ENCODE measurements around the gene PRRX2. TPM values are rescaled to one million over a fixed set of nuclear protein-coding genes. Genes with fewer than 3 reads are reported as not detected.

The PRRX2 gene
- total and polyA plus RNA-seq, 12 donors = 0.15 to 14.2 (median 4.0) TPM

DNA sequence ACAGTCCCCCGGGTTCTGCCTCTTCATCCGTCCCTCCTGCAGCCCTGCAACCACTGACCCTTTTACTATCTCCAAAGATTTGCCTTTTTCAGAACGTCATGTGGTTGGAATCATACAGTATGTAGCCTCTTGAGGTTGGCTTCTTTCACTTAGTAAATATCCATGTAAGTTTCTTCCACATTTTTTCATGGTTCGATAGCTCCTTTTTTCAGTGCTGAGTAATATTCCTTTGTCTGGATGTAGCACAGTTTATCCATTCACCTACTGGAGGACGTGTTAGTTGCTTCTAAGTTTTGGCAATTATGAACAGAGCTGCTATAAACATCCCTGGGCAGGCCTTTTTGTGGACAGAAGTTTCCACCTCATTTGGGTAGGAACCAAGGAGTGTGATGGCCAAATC, 27.1 kb downstream of the PRRX2 start:
- no peak for DNase-seq
- Histone ChIP-seq H3K27me3 (no peaks in the 10 kb centered on the region), H3K36me3 (replicated peaks in 1 of 2) (no peaks in the 10 kb centered on the region), H3K4me3 (no peak overlapping the region), H3K27ac (no peak overlapping the region), H3K4me1 (replicated peaks in 1 of 2) (peaks cover 0 to 5% of the 10 kb centered on the region in 2 donors), H3K9me3 (replicated peaks in 1 of 3) (no peaks in the 10 kb centered on the region)
- intact Hi-C loops (cut with DNase I) = no loop called here
- TF ChIP-seq, protein P1, sequence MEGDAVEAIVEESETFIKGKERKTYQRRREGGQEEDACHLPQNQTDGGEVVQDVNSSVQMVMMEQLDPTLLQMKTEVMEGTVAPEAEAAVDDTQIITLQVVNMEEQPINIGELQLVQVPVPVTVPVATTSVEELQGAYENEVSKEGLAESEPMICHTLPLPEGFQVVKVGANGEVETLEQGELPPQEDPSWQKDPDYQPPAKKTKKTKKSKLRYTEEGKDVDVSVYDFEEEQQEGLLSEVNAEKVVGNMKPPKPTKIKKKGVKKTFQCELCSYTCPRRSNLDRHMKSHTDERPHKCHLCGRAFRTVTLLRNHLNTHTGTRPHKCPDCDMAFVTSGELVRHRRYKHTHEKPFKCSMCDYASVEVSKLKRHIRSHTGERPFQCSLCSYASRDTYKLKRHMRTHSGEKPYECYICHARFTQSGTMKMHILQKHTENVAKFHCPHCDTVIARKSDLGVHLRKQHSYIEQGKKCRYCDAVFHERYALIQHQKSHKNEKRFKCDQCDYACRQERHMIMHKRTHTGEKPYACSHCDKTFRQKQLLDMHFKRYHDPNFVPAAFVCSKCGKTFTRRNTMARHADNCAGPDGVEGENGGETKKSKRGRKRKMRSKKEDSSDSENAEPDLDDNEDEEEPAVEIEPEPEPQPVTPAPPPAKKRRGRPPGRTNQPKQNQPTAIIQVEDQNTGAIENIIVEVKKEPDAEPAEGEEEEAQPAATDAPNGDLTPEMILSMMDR (IDR thresholded peaks at IDR 0.05) = no peak
- TF ChIP-seq POLR2A (IDR thresholded peaks at IDR 0.05) = no peak
- 81 to 93% (median 88%) methylated on average over 5 of the region's 5 CpGs for WGBS, 4 donors

DNA sequence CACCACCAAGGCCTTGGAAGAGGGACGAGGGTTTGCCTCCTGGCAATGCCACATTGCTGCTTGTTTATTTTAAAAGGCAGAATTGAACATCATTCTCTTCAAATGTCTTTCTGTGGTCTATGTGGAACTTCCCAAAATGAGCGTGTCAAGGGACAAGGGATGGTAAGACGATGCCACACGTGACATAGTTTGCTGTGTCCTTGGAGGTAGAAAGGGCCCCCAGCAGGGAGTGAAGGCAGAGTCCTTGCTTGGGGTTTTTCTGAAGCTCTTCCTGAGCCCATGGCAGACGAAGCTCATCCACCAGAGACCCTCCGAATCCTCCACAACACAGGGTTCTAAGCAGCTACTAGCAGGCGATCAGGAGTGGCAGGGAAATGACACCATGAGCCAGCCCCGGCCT, 28.3 kb downstream of the PRRX2 start:
- DNase-seq = no peak
- 66 to 72% (median 70%) methylated on average over 6 to 8 of the region's 8 CpGs for WGBS, 4 donors
- intact Hi-C loops (cut with DNase I) = no loop called here
- Histone ChIP-seq H3K27ac (no peak overlapping the region), H3K36me3 (replicated peaks in 1 of 2) (no peaks in the 10 kb centered on the region), H3K4me3 (no peak overlapping the region), H3K27me3 (no peaks in the 10 kb centered on the region), H3K4me1 (replicated peaks in 1 of 2) (peaks cover 0 to 9% of the 10 kb centered on the region in 2 donors), H3K9me3 (replicated peaks in 1 of 3) (no peaks in the 10 kb centered on the region)
- no peak for TF ChIP-seq POLR2A (IDR thresholded peaks at IDR 0.05)
- TF ChIP-seq, protein P1 (IDR thresholded peaks at IDR 0.05) = no peak

DNA sequence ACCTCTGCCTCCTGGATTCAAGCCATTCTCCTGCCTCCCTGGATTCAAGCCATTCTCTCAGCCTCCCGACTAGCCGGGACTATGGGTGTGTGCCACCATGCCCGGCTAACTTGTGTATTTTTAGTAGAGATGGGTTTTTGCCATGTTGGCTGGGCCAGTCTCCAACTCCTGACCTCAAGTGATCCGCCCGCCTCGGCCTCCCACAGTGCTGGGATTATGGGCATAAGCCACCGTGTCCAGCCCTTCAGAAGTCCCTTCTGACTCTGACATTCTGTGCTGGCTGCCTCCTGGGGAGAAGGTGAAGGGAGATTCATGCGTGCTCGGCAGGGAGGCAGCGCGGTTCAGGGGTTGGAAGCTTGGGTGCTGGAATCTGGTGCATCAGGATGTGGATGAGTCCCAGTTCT, 28.8 kb downstream of the PRRX2 start:
- Histone ChIP-seq H3K27me3 (no peaks in the 10 kb centered on the region), H3K9me3 (replicated peaks in 1 of 3) (no peaks in the 10 kb centered on the region), H3K4me1 (replicated peaks in 1 of 2) (peaks cover 0 to 9% of the 10 kb centered on the region in 2 donors), H3K36me3 (replicated peaks in 1 of 2) (no peaks in the 10 kb centered on the region), H3K4me3 (no peak overlapping the region), H3K27ac (no peak overlapping the region)
- 59 to 74% (median 72%) methylated on average over 6 to 11 of the region's 11 CpGs for WGBS, 4 donors
- intact Hi-C loops (cut with DNase I) = no loop called here
- peak in 3 of 7 donors; percentile 10 to 27 (median 17) for DNase-seq
- TF ChIP-seq, protein P1 (IDR thresholded peaks at IDR 0.05) = no peak
- TF ChIP-seq POLR2A (IDR thresholded peaks at IDR 0.05) = no peak

DNA sequence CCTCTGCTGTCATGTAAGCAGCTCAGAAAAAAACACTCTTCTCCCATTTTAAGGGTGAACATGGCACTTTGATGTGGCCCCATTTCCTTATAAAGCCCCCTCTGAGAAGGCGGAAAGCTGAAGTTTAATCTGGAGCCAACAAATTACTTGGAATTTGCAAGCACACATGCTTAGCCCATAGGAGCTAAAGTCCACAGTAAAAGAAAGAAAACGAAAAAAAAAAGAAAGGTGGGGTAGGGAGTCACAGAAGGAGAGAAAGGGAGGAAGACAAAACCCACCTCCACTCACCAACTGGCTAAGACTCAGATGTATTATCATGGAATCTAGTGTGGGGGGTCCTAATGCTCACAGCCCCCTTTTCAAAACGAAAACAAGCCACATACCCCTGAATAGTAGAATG, 30.4 kb downstream of the PRRX2 start:
- H3K4me3 ChIP-seq = no peak overlapping the region
- 84 to 89% (median 85%) methylated on average over 3 of the region's 3 CpGs for WGBS, 4 donors
- no peaks in the 10 kb centered on the region for H3K27me3 ChIP-seq
- H3K4me1 ChIP-seq (replicated peaks in 1 of 2) = peaks cover 0 to 9% of the 10 kb centered on the region in 2 donors
- no peaks in the 10 kb centered on the region for H3K9me3 ChIP-seq (replicated peaks in 1 of 3)
- H3K27ac ChIP-seq = no peak overlapping the region
- intact Hi-C loops (cut with DNase I) = no loop called here
- H3K36me3 ChIP-seq (replicated peaks in 1 of 2) = no peaks in the 10 kb centered on the region
- TF ChIP-seq, protein P1 (IDR thresholded peaks at IDR 0.05) = no peak
- no peak for TF ChIP-seq POLR2A (IDR thresholded peaks at IDR 0.05)
- DNase-seq = no peak
